GM19324 (cell line): ENCODE data around the gene COLEC11.
"Not testable (repeated sequence)": the region's sequence is repeated elsewhere in the genome, so short reads cannot be mapped to it uniquely, and the experiment has no call there.

Source experiments
- ATAC-seq: cut with Tn5 transposase; IDR thresholded peaks from one replicate; pipeline ENCODE4 v1.9.1; 2021; ENCODE audit warnings: mild to moderate bottlenecking, moderate library complexity; ENCODE audit not compliant: unreplicated experiment, low FRiP score

COLEC11 gene

GRCh38 chr2:3604207-3604877 lies 9.4 kb downstream of the COLEC11 start:
- no peak for ATAC-seq

DNA sequence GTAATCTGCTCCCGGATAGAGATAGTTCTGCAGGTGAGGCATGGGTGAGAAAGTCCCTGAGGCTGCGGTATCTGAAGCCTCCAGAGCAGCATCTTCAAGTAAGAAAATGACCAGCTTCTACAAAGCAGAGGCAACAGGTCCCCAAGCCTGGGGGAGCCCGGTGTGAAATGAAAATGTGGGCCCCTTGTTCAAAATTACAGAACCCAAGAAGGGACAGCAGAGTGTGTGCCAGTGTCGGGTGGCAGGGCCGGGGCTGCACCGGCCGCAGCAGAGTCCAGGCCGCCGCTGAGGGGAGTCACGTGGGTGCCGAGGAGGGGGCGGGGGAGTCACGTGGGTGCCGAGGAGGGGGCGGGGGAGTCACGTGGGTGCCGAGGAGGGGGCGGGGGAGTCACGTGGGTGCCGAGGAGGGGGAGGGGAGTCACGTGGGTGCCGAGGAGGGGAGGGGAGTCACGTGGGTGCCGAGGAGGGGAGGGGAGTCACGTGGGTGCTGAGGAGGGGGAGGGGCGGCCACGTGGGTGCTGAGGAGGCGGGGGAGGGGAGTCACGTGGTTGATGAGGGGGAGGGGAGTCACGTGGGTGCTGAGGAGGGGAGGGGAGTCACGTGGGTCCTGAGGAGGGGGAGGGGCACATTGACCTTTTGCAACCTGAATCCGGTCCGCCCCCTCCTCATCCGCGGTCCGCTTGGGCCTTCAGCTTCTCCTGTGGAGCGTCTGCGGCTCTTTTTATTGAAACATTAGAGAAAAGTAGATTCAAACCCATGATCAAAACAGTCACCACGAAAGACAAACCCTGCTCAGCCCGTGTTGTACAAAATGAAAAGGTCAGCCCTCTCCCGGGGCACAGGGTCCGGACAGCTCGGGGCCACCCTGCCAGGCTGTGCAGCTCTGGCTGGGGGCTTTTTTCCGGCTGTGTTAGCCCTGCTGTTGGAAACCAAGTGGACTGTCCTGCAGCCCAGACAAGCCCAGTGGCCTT lies 10.4 kb downstream of the COLEC11 start:
- no peak for ATAC-seq

DNA sequence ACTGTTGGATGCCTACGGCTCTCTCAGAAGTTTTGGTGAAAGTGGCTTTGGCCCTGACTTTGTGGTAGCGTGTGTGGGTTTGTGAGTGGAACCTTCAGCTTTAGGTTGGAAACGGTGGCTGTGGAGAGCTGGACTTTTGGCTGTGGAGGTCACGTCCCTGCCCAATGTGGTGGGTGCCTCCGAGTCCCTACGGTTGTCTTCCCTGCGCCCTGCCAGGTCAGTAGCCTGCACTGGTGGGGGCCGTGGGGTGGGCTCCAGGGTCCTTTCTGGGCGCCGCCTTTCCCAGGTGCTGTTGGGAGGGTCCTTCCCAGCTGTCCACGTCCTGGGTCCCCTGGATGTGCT lies 11.1 kb downstream of the COLEC11 start:
- ATAC-seq: no peak

- ATAC-seq: no peak
These were observed 11.7 kb downstream of the COLEC11 start for GRCh38 chr2:3606370-3607201.

DNA sequence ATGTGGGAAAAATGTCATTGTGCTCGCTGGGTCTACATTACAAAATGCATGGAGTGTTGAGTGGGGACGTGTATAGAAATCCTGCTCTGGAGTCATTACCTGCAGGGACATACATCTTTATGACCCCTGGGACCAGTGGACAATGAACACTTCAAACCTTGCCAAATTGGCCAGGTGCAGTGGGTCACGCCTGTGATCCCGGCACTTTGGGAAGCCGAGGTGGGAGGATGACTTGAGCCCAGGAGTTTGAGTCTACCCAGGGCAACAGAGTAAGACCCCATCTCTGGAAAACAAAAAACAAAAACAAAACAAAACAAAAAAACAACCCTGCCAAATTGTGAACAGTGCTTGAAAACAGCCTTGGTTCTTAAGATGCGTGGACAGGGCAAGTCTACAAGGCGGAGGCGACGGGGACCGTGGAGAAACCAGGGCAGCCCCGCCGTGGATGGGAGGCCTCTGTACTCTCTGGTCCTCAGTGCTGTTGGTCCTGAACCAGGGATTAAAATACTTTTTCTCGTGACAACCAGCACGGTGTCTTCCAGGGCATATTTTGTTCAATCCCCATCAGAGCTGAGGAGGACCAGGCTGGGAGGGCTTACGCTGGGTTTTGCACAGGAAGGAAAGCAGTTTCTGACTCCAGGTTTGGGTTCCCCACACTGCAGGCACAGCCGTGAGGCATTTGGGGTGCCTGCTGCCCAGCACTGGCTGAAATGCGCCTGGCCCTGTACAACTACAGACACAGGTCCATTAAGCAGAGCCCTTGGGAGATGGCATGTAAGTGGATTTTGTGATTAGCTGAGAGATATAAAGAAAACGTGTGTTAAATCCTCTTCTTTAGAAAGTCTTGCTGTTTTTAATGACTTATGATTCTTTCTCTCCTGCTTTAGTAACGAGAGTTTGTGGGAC lies 13.7 kb downstream of the COLEC11 start:
- ATAC-seq: no peak

GRCh38 chr2:3609279-3609673 lies 14.4 kb downstream of the COLEC11 start:
- not testable (repeated sequence) for ATAC-seq

- no peak for ATAC-seq
These were observed 15.5 kb downstream of the COLEC11 start for GRCh38 chr2:3610415-3610814.

GRCh38 chr2:3610881-3611505 lies 16.1 kb downstream of the COLEC11 start:
- ATAC-seq: no peak

DNA sequence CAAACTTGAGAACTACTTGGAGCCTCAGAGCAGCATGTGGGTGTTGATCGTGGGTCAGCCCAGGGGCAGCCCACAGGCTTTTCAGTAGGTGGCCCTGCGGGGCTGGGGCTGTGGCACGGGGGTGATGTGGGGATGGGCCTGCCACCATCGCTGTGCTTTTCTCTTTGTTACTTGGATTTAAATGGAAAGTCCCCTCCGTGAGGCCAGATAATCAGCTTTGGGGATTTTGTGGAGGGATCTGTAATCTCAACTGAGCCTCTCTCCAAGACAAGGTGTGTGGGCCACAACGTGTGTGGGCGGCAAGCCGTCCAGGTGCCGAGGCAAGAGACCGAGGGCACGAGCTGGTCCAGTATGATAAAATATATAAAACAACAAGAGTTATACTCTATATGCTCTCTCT lies 16.7 kb downstream of the COLEC11 start:
- ATAC-seq: no peak

GRCh38 chr2:3612639-3613523 lies 18.0 kb downstream of the COLEC11 start:
- ATAC-seq: no peak

DNA sequence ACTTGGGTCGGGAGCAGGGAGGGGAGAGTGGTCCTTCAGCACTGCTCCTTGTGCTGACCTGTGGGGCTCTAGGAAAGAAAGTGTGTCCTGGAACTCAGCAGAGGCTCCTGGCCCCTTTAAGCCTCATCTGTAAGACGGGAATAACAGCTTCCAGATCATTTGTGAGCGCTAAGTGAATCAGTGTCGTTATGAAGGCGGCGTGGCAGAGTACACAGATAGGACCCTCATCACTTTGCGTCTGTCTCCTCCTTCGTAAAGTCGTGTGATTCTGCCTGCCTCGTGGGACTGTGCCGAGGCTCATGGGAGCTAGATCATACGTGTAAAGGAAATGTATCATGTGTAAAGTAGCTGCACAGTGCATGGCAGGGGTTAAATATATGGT lies 18.6 kb downstream of the COLEC11 start:
- ATAC-seq: no peak

- ATAC-seq: not testable (repeated sequence)
These were observed 19.8 kb downstream of the COLEC11 start for GRCh38 chr2:3614743-3615142.

DNA sequence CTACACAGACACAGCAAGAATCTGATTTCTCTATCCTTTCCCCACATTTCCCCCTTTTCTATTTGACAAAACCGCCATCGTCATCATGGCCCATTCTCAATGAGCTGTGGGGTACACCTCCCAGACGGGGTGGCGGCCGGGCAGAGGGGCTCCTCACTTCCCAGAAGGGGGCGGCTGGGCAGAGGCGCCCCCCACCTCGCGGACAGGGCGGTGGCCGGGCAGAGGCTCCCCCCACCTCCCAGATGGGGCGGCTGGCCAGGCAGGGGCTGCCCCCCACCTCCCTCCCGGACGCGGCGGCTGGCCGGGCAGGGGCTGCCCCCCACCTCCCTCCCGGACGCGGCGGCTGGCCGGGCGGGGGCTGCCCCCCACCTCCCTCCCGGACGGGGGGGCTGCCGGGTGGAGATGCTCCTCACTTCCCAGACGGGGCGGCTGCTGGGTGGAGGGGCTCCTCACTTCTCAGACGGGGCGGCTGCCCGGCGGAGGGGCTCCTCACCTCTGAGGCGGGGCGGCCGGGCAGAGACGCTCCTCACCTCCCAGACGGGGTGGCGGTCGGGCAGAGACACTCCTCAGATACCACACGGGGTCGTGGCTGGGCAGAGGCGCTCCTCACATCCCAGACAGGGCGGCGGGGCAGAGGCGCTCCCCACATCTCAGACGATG lies 20.8 kb downstream of the COLEC11 start:
- ATAC-seq: not testable (repeated sequence)

GRCh38 chr2:3616435-3617197 lies 21.7 kb downstream of the COLEC11 start:
- not testable (repeated sequence) for ATAC-seq

GRCh38 chr2:3617198-3617890 lies 22.4 kb downstream of the COLEC11 start:
- no peak for ATAC-seq

GRCh38 chr2:3618367-3618766 lies 23.5 kb downstream of the COLEC11 start:
- no peak for ATAC-seq

DNA sequence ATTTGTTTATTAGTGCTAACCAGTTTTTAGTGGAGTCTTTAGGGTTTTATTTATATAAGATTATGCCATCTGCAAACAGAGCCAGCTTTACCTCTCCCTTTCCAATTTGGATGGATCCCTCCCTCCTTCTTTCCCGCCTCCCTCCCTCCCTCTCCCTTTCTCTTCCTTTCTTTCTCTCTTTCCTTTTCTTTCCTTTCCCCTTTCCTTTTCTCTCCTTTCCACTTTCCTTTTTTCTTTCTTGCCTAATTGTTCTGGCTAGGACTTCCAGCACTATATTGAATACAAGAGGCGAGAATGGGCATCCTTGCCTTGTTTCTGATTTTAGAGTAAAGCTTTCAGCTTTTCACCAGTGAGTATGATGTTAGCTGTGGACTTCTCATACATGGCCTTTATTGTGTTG lies 24.1 kb downstream of the COLEC11 start:
- no peak for ATAC-seq
